ENCODE data around the gene SENP3. TPM values are rescaled to one million over a fixed set of nuclear protein-coding genes. Genes with fewer than 3 reads are reported as not detected.

Gene SENP3
- total RNA-seq, 1 experiment from 2014 or later = 83.1 TPM

- no peak for TF ChIP-seq CTCF (conservative IDR thresholded peaks at IDR 0.05)
- H3K14ac ChIP-seq (ENCODE audit: insufficient read depth, low read length) = no peak overlapping the region
- H2BK20ac ChIP-seq (ENCODE audit: low read depth, low read length, poor library complexity, severe bottlenecking) = no peak overlapping the region
- no peaks in the 10 kb centered on the region for H3K27me3 ChIP-seq (ENCODE audit: insufficient read depth, low read length)
- no peak overlapping the region for H2BK15ac ChIP-seq (ENCODE audit: low read depth, low read length)
- no peak overlapping the region for H3K23ac ChIP-seq (ENCODE audit: insufficient read length, low read depth, low read length)
- no peak overlapping the region for H3K4me2 ChIP-seq (ENCODE audit: insufficient read depth, insufficient read length, low read length)
- H2BK120ac ChIP-seq (ENCODE audit: low read depth, low read length, poor library complexity, severe bottlenecking) = no peak overlapping the region
- peaks cover 53 to 83% (median 66%) of the 10 kb centered on the region in 3 experiments for H3K36me3 Mint-ChIP-seq (ENCODE audit: insufficient read depth in 1 of 3, low read depth in 3 of 3)
- no peak for DNase-seq
- no peak overlapping the region for H3K4ac ChIP-seq (ENCODE audit: low read depth, low read length)
- no peak overlapping the region for H3T11ph ChIP-seq (ENCODE audit: low read length)
- H2AK5ac ChIP-seq (ENCODE audit: insufficient read length, low read length) = no peak overlapping the region
- 0 out of 2 replicates have a peak, but pooled peaks cover 4% of the 10 kb centered on the region for H3K4me1 ChIP-seq (ENCODE audit: insufficient read depth, low read length)
- no peak overlapping the region for H3K56ac ChIP-seq (ENCODE audit: insufficient read length, low read depth, low read length)
- no peak overlapping the region for H4K91ac ChIP-seq (ENCODE audit: insufficient read length, low read depth, low read length)
- no peak overlapping the region for H3K18ac ChIP-seq (ENCODE audit: insufficient read length, low read depth, low read length)
- H3K27ac ChIP-seq (ENCODE audit: insufficient read length, low read depth, low read length) = no peak overlapping the region
- peaks cover 53 to 56% of the 10 kb centered on the region in 2 experiments for H3K4me1 Mint-ChIP-seq
- H3K23me2 ChIP-seq (ENCODE audit: insufficient read length, low read depth, low read length, poor library complexity, severe bottlenecking) = no peaks in the 10 kb centered on the region
- H4K8ac ChIP-seq (replicated peaks; ENCODE audit: insufficient read length, low read depth, low read length) = no peak overlapping the region
- H3K27ac Mint-ChIP-seq = peak overlapping the region in 2 of 3 experiments; percentile 74 to 96; a peak in 3 of 7 replicates
- WGBS (ENCODE audit: extremely low coverage, insufficient read length, low lambda C conversion rate) = no CpG with 5 or more reads among the region's 17 CpGs
- peaks cover 3 to 7% of the 10 kb centered on the region in 2 experiments; a peak in 3 of 5 replicates for H3K9me3 Mint-ChIP-seq
- H3K9ac ChIP-seq (ENCODE audit: extremely low read depth, insufficient read length, low read length) = no peak overlapping the region
- H2AFZ ChIP-seq (ENCODE audit: low read length) = no peak overlapping the region
- no peaks in the 10 kb centered on the region for H4K20me1 ChIP-seq (ENCODE audit: control insufficient read depth, insufficient read depth, insufficient read length)
- H3K9me3 ChIP-seq (ENCODE audit: control insufficient read depth, low read depth, low read length) = no peaks in the 10 kb centered on the region
- H3K27me3 Mint-ChIP-seq (ENCODE audit: low read depth) = peaks cover 10% of the 10 kb centered on the region
- H4K5ac ChIP-seq (ENCODE audit: insufficient read length, low read depth, low read length) = no peak overlapping the region
- H2BK12ac ChIP-seq (ENCODE audit: insufficient read length, low read depth, low read length) = no peak overlapping the region
- H3K79me2 ChIP-seq (ENCODE audit: insufficient read depth, low read length) = peaks cover 21% of the 10 kb centered on the region; the same call in 1 of the 2 replicates
- no peak overlapping the region for H2BK5ac ChIP-seq (ENCODE audit: insufficient read length, low read length)
- H3K79me1 ChIP-seq (ENCODE audit: insufficient read depth, low read depth, low read length, poor library complexity, severe bottlenecking) = peaks cover 2% of the 10 kb centered on the region
- H3K4me3 Mint-ChIP-seq = peak overlapping the region; percentile 12 to 24
These were observed 15.8 kb downstream of the SENP3 start for GRCh38 chr17:7577327-7578199.
